CD4-positive, alpha-beta T cell treated with Interferon gamma for 1 hour (primary cell): ENCODE results near the gene ANO9.
"Not testable (repeated sequence)": the region's sequence is repeated elsewhere in the genome, so short reads cannot be mapped to it uniquely, and the experiment has no call there.

ENCODE experiments used
- DNase-seq: peaks from one replicate; pipeline ENCODE4 v3.0.0-alpha.2; 2020

The ANO9 gene

DNA sequence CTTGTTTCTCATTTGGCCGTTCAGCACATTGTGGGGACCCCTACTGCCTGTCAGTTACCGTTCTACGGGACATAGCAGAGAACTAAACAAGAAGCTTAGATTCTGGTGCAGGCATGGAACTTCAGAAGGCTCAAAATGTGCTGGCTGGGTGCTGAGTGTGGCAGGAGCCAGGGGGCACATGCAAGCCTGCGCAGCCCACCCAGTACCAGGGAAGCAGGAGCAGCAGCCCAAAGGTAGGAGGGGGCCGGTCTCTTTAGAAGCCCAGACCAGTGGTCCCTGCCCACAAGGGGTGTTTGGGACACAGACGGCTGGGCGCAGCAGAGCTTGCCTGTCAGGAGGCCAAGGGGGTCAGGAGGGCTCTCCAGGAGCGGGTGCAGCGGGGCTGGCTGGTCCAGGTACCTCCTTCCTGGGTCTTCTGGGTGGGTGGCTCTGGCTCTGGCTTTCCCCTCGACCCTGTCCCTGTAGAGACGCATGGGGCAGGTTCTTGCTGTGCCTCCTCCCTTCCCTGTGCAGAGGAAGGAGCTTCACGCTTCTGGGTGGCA is 10.5 kb upstream of the ANO9 start:
- no peak for DNase-seq

DNA sequence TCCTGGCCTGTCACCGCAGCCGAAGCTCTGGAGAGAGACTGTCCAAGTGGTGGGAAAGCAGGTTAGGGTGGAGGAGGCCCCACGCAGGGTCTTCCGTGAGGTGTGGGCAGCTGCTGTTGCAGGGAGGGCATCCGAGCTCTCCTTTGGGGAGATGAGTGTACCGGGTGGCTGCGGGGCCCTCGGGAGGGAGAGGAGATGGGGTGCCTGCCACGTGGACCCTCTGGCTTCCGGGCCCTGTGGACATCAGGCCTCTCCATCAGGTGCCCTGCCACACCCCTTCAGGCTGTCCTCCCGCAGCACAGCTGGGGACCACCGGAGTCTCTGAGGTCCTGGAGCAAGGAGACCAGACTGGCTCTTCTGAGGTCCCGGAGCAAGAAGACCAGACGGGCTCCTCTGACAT is 9.9 kb upstream of the ANO9 start:
- DNase-seq = no peak

DNA sequence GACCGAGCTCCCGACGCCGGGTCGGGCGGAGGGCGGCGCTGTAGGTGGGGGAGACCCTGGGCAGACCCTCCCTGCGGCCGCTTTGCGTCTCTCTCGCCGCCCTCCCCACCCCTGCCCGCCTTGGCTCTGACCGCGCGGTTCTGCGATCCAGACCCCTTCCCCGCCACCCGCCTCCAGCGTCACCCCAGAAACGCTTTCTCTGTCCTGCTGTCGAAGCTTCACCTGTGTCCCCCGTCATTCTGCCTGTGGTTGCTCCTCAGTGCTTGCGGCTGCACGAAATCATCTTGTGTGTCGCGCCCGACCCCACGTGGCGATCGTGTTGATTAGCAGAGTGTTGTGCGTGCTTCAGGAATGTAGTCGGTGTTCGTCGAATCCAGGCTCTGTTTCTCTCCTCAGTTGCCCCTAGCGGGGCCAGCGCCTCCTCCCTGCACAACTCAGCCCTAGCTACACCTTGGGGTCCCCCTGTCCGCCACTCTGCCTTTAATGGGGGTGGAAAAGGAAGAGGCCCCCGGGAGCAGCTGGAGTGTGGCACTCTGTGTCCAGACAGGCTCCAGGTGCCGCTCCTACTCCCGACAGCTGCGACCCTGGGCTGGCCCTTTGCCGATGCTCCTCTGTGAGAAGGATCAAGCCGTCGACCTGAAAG is 9.1 kb upstream of the ANO9 start:
- DNase-seq = peak; percentile 83

DNA sequence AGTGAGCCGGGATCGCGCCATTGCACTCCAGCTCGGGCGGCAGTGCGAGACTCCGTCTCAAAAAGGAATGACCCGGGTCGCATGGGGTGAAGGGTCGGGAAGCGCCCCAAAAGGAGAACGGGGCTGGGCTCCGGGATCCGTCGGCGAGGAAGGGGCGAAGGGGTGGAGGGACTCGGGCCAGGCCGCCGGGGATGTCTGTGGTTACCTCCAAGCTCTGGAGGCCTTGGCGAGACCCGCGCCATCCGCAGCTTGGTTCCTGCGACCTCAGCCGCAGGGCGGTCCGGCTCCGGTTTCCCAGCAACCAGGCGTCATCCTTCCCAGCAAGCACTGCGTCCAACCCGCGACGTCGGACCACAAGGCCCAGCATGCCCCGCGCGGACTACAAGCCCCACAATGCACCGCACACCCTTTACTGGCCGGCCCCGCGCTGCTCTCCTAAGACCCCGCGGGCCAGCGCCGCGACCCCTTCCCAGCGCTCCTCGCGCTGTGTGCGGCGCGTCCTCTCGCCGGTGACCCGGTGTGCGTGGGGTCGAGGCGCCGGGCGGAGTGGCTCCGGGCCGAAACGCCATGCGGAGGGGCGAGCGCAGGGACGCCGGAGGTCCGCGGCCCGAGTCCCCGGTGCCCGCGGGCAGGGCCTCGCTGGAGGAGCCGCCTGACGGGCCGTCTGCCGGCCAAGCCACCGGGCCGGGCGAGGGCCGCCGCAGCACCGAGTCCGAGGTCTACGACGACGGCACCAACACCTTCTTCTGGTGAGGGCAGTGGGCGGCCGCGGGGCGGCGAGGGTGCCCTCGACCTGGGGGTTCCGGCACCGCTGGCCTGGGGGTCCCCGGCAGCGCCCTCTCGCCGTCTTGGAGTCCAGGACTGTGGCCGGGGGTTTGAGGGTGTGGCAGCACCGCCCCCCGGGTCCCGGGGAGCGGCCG is 8.3 kb upstream of the ANO9 start, which contains the start of gene PTDSS2:
TSS of gene PTDSS2 (plus strand) at position 391 of the 920 bp plus-strand sequence. CDS start at position 568, 177 bp downstream.
- DNase-seq = peak; percentile 93

DNA sequence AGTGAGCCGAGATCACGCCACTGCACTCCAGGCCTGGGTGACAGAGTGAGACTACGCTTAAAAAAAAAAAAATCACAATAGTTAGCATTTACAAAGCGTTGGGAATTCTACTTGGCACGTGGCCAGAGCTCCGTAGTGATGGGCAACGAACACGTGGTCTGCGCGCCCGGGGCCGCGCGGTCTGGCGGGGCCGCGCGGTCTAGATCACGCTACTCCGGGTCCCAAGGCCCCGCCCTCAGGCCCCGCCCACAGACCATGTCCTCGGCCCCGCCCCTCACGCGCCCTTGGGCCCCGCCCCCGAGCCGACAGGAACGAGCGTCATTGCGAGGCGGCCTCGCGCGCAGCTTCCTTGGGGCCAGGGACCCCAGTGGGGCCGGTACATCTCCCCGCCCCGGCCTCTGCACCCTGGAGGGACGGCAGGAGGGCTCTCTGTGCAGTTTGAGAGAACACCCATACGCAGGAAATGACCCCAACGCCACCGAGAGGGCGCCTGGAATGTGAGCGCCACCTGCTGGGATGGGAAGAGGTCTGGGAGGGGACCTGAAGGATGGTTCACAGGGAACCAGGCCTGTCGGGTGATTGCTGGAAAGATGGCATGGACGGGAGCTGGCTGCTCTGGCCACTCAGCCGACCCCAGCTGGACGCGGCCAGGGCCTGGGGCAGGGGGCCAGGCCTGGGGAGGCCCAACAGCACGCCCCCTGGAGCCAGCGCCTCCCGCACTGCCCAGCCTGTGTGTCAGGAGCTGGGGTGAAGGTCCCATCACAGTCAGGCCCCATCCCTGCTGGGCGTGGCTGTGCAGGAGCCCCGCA is 6.3 kb upstream of the ANO9 start:
- DNase-seq = peak; percentile 92

DNA sequence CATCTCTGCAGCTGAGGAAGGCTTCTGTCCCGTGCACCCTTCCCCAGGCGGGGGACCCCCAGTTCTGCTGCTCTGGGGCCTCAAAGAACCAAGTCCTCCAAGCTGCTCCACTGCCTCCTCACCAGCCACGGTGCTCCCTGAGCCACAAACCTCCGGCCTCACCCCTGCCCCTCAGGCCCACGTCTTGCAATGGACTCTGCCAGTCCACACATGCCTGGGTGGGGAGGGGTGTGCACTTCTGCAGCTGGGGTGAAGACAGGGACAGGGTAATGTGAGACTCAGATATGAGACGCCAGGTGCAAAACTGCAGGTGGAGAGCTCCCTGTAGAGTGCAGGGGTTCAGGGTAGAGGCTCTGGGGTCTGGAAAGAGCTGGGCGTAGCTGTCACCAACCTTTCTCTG is 5.1 kb upstream of the ANO9 start:
- DNase-seq = no peak

DNA sequence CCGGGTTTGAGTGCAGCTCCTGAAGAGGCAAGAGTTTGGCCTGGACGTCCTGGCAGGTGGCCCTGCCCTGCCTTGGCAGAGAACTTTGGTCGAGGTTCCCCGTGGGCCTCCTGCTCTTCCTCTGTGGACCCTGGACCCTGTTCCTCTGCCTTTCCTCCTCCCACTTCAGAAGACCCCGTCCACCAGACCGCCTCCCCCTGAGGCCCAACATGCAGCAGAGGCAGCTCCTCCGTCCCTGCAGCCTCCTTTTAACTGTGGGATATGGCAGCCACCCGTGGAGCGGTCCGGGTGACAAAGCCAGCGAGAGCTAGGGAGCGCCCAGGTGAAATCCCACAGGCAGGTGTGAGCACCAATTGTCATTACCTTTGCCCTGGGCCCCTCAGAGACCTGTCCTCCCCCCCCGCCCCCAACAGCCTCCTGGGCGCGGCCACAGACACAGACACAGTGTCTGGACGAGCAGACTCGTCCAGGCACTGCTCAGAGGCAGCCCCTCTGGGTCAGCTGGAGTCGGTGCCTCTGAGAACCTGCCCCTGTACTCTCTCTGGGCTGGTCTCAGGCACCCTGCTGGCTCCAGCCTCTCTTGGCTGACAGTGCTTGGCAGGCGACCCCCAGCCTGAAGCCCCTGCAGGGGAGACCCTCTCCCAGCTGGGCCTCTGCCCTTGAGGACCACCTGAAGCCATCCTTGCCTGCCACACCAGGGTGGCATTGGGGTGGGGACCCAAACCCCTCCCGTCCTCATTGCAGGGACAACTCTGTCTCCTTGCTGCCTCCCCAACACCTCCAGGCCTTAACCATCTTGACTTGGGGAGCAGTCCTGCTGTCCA is 4.2 kb upstream of the ANO9 start:
- no peak for DNase-seq

DNA sequence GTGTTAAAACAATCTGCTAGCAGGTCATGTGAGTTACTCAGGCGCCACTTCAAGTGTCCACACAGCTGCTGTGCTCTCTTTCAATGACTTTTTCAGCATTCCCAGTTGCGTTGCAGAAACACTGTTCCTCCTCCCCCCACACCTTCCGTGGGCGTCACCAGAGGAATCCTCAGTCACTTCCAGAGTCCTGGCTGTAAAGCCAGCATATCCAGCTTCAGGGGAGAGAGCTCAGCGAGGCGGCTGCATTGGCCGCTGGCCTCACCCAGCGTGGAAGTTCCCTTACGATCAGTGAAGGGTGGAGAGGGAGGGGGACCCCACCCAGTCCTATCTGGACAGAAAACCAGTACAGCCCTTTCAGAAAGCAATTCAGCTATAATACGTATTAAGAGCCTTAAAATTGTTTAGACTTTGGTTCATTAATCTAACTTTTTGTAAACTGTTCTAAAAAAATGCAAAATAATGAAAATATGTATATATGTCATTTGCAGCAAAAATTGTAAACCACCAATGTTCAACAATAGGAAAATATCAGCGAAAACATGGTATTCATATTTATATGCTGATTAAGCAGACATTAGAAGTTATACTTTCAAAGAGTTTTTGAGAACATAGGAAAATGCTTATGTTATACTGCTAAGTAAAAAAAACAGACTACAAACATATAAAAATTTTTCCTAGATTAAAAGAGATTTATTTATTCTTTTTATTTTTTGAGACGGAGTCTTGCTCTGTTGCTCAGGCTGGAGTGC is 2.8 kb upstream of the ANO9 start:
- DNase-seq = no peak

DNA sequence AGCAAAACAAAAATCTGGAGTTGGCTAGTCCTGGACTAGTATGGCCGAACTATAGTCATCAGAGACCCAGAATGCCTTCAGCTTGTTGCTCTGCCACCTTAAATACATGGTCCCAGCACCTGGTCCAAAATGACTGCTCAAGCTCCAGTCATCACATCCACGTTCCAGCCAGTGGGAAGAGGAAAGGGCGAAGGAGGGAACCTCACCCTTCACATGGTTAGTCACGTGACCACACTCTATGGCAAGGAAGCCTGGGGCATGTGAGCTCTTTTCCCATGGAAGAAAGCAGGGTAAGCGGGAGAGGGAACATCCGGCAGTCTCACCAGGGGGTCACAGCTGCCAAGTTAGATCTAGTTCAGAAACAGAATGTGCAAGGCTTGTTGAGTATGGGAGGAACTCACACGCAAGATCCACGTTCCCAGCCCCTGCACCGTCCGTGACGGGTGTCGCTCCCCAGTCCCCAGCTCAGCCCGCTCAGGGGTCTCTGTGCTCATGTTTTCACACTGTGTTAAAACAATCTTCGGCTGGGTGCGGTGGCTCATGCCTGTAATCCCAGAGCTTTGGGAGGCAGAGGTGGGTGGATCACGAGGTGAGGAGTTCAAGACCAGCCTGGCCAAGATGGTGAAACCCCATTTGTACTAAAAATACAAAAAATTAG is 1.9 kb upstream of the ANO9 start:
- DNase-seq = no peak

DNA sequence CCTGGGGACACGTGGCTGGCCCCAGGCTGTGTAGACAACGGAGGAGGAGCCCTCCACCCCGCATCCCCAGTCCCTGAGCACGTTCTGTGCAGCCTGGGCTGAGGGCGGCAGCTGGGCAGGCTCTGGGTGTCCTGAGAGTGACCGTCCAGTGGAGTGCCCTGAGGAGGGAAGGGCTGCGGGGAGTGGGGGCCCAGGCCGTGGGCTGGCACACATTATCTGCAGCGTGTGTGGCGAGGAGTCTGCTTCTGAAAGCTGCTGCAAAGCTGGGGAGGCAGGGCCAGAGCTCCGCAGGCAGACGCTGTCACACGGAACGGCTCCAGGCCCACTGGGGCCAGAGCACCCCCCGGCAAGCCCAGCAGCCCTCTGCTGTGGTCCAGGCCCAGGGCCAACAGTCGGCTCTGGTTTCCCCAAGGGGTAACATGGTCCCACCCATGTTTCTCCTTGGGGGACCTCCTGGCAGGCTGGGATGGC is 835 bp upstream of the ANO9 start:
- DNase-seq = no peak

DNA sequence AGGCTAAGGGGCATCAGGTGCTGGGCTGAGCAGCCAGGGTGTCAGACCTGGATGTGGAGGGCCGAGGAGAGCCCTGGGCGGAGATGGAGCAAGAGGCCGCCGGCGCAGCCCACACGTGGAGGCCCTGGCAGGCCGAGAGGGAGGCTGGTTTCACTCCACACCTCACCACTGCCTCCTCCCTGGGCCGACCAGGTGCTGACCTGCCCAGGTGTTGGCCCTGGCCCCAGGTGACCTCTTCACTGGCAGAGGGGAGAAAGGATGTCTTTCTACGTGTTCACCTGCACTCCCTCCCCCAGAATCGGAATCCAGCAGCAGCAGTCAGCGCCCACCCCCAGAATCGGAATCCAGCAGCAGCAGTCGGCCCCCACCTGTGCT is 781 bp downstream of the ANO9 start:
- no peak for DNase-seq

DNA sequence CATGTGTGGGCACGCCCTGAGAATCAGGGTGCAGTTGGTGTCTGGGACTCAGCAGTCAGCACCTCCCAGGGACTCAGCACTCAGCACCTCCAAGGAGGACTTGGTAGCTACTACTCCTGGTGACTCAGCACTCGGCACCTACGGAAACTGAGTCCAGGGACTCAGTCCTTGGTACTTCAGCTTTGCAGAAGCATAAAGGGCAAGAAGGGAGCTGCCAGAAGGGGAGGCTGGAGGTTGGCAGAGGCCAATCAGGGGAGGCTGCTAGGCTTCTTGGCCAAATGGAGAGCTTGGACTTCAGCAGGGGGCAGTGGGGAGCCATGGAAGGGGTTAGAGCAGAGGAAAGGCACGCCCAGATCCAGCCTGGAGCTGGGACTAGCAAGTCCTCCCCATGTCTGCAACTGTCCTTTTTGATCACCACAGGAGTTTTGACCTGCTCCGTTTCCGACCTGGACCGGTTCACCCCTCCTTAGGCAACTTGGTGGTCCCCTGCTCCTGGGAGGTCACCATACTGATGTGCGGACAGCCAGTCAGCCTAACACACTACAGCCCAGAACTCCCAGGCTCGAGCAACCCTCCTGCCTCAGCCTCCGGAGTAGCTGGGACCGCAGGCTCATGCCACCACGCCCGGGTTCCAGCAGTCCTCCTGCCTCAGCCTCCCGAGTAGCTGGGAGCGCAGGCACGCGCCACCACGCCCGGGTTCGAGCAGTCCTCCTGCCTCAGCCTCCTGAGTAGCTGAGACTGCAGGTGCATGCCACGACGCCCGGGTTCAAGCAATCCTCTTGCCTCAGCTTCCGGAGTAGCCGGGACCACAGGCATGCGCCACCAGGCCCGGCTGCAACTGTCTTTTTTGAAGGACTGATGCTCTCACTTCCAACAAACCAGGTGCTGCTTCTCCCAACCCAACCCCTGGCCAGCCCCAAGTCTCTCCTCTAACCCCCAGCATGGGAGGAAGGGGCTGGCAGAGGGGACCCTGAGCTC is 1.5 kb downstream of the ANO9 start:
- DNase-seq = no peak

DNA sequence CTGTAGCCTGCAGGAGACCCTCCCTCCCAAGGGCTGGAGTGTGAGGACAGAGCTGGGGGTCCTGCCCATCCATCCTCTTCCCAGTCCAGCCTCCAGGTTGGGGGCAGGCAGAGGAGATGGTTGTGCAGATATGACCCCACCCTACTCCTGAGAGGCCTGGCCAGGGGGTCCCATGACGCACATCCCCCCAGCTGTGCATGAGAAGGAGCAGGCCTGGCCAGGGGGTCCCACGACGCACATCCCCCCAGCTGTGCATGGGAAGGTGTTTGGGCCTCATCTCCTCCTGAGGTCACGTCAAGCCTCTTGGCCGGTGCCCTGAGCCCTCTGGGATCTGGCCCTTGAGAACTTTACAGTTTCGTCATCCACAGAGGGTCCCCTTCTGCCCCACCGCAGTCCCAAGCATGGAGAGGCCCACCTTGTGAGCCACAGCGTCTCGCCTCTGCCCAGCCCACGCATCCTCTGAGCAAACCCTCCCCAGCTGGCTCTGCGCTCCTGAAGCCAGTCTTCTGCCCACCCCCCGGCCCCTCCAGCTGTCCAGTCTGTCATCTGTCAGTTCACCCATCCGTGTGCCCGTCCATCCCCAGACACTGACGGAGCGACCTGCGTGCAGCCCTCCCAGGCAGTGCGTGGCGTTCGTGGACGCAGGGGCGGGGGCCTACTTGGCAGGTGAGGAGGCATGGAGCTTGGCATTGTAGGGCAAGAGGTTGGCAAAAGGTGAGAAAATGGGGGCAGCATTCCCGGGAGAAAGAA is 2.3 kb downstream of the ANO9 start:
- DNase-seq = no peak

DNA sequence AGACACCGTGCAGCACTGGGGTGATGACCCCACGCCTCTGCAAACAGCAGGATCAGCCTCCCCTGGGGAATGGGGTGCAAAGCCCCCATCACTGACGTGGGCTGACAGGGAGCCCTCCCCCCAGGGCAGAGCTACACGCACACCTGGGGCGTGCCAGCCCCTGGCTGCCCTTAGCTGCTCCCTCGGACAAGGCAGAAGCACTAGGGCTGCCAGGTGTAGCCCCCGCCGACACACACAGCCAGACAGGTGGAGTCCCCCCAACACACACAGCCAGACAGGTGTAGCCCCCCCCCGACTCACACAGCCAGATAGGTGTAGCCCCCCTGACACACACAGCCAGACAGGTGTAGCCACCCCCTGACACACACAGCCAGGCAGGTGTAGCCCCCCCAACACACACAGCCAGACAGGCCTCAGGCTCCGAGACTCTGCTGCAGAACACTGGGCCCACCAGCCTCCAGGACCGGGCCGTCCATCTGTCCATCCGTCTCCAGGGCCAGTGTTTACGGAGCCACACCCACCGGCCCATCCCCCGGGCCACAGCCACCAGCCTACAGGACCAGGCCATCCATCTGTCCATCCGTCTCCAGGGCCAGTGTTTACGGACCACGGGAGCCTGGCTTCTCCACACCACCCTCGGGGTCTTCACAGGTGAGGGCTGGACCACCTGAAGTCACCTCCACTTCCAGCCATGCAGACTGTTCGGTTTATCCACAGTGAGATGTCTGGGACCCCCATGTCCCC is 3.5 kb downstream of the ANO9 start:
- no peak for DNase-seq

DNA sequence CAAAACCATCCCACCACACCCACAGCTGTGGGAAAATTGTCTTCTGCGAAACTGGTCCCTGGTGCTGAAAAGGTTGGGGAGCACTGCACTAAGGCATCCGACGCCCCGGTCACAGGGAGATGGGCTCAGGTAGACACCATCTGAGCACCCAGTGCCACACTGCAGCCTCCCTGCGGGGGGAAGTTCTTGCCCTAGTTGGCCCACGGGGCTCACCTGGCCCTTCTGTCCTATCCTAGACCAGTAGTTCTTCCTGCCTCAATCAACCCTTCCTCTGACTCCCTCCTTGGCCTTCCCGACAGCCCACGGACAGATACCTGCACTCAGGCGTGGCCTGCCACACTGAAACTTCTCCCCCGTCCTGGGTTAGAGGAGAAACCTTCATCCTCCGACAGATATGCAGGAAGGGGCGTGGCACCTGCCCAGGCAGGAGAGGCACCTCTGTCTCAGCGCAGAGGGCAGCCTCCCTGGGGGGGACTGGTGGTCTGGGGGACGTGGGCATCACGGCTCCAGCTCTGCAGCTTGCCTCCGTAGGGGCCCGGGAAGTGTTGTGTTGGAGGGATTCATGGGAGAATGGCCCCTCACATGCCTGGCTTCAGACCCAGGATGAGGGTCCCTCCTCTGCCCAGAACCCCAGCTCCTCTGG is 4.5 kb downstream of the ANO9 start:
- no peak for DNase-seq

DNA sequence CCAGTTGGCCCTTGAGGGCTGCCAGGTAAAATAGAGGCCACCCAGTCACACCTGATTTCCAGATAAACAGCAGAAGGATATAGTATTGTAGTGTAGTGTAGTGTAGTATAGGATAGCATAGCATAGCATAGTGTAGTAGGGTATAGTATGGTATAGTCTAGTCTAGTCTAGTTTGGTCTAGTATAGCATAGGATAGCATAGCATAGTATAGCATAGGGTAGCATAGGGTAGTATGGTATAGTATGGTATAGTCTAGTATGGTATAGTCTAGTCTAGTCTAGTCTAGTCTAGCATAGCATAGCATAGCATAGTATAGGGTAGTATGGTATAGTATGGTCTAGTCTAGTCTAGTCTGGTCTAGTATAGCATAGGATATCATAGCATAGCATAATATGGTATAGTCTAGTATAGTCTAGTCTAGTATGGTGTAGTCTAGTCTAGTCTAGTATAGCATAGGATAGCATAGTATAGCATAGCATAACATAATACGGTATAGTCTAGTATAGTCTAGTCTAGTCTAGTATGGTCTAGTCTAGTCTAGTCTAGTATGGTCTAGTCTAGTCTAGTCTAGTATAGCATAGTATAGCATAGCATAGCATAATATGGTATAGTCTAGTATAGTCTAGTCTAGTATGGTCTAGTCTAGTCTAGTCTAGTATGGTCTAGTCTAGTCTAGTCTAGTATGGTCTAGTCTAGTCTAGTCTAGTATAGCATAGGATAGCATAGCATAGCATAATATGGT is 6.6 kb downstream of the ANO9 start:
- DNase-seq = not testable (repeated sequence)

DNA sequence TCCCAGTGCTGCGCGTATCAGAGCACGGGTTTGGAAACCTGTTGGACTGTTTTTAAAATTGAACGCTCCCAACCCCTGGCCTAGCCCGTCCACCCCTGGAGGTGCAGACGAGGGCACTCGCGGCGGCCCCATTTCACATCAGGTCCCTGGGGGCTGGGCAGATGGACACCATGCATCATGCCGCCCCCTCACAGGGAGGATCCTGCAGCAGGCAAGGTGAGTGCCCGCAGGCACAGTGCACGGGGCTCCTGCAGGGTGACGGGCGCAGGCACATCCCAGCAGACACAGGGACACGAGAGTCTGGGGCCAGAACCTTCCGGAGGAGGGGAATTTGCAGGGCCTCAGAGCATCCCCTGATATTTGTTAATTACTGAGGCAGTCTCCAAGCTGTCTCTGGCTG is 7.3 kb downstream of the ANO9 start:
- no peak for DNase-seq
